ENCODE results near the gene GREM2.

GREM2 gene

GRCh38 chr1:240610636-240611035 lies 1.3 kb downstream of the GREM2 start:
- no peak for DNase-seq (ENCODE audit: low spot score)

DNA sequence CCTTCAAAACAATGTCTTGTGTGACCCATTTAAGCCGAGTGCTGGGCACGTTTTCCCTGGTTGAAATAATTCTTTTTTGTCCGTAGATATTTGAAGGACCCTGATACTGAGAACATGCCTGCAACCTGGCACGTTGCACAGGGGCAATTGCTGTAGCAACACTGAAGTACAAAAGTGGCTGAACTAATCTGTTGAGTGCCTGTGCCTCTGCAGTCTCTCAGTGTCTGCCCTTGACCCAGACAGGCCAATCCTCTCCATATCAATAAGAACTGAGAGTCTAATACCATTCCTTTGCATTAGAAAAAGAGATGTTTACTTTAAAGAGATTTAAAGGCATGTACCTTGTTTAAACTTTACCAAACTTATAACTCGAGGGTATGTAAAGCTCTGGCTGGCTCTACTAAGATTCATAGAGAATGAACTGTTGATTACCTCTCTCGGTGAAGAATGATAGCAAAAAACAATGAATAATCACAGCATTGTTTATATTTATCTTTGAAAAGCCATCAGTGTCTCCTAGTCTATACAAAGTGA lies 2.4 kb downstream of the GREM2 start:
- DNase-seq (ENCODE audit: low spot score), result no peak

DNA sequence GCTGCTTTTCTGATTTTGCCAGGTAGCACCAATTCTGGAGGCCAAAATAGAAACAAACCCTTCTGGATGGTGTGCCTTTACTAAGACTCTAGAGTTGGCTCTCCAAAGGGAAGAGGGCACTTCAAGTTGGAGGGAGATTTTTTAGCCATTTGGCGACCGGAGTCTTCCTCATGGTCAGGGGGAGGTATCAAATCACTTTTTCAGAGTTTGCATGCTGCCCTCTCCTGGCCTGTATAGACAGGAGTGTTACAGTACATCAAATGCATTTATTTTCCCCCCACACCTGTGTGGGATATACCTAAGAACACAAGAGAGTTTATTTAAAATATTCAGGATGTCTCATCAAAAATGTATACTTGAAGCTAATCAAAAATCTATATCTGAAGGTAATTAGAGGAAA lies 3.2 kb downstream of the GREM2 start:
- DNase-seq (ENCODE audit: low spot score), result no peak

GRCh38 chr1:240607006-240607405 lies 4.9 kb downstream of the GREM2 start:
- DNase-seq (ENCODE audit: low spot score), result no peak

DNA sequence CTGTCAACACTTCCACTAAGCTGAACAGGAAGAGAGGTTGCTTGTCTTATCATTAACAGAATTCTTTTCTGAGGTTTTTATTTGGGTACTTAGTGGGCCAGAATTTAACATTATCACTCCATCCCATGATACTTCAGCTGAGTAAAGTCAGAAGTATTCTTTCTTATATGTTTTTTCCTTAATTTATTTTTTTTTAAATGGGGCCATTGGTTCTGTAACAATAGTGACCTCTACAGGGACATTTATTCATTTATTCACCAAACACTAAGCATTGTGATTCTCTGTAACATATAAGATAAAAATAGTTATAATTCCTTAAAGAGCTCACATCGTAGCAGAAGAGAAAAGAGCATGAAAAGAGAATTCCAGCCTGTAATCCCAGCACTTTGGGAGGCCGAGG lies 9.8 kb downstream of the GREM2 start:
- DNase-seq (ENCODE audit: low spot score), result no peak

- no peak for DNase-seq (ENCODE audit: low spot score)
Measured at GRCh38 chr1:240599830-240600229, 12.1 kb downstream of the GREM2 start.

GRCh38 chr1:240599299-240599698 lies 12.7 kb downstream of the GREM2 start:
- no peak for DNase-seq (ENCODE audit: low spot score)

- no peak for DNase-seq (ENCODE audit: low spot score)
Measured at GRCh38 chr1:240598216-240599001, 13.5 kb downstream of the GREM2 start.

GRCh38 chr1:240597153-240597745 lies 14.7 kb downstream of the GREM2 start:
- DNase-seq (ENCODE audit: low spot score), result no peak

- DNase-seq (ENCODE audit: low spot score), result no peak
Measured at GRCh38 chr1:240595476-240595875, 16.5 kb downstream of the GREM2 start.

DNA sequence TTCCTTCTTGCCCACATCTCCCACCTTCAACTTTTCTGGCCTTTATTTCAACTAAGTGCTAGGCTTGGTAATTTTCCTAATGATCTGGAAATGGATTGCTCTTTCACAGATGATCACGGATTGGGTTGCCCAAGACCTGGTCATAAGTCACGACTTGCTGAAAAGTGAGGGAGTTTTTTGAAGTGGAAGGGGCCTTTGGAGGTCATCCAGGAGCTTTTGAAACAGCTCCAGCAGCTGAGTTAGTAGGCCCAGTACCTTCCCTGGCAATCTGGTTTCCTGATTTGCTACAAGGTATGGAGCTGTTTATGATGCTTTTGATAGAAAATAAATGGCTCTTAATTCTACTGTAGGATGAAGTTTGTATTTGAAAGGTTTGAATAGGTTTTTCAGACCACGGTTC lies 20.4 kb downstream of the GREM2 start:
- DNase-seq (ENCODE audit: low spot score), result no peak

- DNase-seq (ENCODE audit: low spot score), result no peak
Measured at GRCh38 chr1:240591078-240591477, 20.9 kb downstream of the GREM2 start.

DNA sequence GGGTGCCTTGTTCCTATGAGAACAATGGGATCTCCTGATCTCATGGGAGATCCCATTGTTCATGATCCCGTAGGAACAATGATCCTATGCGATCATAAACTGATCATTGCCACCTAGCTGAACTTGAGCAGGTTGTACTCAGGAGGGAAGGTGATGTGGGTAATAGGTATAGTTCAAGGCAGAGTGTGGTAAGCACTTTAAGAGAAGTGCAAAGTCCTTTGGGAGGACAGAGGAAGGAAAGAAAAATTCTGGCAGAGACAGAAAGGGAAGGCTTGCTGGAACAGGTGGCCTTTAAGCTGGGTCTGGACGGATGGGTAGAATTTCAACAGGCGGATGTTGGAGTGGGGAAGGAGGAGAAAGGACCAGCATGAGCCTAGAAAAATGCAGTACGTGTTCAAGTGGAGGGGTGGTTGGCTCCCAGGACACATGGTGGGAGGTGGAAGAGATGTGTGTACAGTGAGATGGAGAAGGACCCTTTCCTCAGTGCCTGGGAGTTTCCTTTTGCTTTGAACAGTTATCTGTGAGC lies 22.3 kb downstream of the GREM2 start:
- DNase-seq (ENCODE audit: low spot score), result no peak

DNA sequence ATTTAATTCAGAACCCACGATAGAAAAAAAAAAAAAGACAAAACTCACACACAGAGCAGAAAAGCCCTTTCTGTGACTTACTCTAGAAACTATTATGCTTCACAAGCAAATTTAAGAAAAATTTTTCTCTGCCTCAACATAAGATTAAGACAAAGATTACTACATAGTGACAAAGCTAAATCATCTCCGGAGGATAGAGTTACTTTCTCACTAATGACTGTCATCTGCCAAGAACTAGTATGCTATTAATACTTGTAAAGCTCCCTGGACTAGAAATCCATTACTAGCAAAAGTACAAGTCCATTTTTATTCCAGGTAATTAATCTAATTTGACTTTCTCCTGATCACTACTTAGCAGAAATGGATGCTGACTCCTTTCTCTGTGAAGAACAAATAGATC lies 25.9 kb downstream of the GREM2 start:
- no peak for DNase-seq (ENCODE audit: low spot score)

GRCh38 chr1:240582953-240583352 lies 29.0 kb downstream of the GREM2 start:
- DNase-seq (ENCODE audit: low spot score), result no peak

GRCh38 chr1:240579511-240579910 lies 32.4 kb downstream of the GREM2 start:
- DNase-seq (ENCODE audit: low spot score), result no peak

DNA sequence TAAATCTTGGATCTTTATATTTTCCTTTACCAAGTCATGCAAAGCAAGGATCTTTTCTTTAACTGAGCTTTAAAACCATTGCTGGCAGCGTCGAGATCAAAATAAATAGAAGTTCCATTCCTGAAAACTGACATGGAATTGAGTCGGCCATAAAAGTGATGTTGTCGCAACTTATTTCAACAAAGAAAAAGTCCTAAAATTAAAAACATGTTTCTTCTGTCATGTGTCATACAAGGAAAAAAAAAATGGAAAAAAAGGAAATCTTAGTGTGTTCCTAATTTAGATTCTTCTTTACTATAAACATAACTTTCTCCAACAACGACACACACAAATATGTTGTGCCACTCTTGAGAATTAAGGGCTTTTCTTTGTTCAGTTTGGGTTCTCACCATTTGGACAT lies 34.9 kb downstream of the GREM2 start:
- DNase-seq (ENCODE audit: low spot score), result no peak

DNA sequence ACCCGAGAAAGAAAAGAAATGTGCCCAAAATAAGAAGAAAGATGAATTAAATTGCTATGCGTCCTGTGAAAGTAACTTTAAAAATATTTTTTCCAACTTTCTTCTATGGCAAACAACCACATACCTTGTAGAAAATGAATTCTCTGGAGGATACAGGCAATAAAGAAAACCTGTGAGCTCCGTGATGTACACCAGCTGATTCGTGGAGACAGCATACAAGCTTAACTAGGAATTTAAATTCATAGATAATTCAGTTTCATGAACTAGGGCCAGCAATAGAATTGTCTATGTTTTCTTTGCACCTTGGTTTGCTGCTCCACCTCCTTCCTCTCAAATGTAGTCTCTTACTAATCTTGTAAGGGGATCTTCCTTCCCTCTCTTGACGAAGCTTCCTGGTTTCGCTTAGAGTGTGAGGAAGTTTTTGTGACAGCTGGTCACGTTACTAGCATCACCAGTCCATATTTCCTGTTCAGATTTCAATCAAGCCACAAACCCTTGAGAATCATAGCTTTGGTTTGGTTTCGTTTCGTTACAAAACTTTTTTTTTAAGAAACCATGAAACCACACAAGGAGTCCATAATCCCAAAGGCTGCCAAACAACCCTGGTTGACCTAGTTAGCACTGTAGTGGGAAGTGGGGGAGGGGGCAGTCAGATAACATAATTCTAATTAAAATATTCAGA lies 35.8 kb downstream of the GREM2 start:
- no peak for DNase-seq (ENCODE audit: low spot score)

DNA sequence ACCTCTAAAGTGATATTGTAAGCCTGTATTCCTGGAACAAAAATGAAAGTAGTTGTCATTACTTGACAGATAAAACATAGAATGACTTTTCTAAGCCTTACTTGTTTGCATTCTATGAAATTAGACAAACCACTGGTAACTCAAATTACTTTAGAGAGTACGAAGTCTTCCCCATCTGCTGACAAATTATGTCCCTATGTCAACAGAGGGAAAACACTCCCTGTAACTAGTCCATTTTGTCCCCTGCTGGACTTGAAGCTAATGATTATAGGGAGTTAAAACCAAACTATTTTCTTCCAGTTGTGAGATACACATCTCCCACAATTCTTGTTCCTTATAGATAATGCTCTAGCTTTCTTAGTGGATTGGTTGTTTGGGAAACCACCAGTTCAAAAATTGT lies 39.6 kb downstream of the GREM2 start:
- no peak for DNase-seq (ENCODE audit: low spot score)

DNA sequence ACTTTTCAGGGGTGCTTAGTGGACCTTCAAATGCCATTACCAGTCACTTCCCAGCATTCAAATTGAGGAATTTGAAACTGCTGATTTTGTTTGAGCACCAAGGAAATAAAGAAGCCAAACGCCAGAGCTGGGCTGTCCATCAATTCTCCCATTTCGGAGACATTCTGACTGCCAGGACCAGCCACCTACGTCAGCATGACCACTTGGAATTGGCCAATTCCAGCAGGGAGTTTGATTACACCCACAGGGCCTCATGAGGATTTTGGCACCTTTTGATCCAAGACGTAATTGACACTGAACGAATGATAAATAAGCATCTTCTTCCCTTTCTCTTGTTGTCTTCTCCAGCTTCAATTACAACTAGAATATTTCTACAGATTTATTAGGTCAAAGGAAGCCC lies 40.2 kb downstream of the GREM2 start:
- DNase-seq (ENCODE audit: low spot score), result no peak

DNA sequence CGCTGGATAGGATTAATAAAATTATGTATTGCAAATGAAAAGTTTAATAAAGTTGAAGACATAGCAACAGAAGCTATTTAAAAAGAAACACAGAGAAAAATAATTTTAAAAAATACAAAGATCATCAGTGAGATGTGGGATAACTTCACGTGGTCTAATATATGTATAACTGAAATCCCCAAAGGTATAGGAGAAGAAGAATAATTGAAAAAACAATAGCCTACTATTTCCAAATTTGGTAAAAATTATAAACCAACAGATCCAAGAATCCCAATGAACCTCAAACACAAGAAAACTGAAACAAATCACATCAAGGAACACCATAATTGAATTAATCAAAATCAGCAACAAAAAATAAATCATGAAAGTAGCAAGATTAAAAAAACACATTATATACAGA lies 44.9 kb downstream of the GREM2 start:
- no peak for DNase-seq (ENCODE audit: low spot score)

DNA sequence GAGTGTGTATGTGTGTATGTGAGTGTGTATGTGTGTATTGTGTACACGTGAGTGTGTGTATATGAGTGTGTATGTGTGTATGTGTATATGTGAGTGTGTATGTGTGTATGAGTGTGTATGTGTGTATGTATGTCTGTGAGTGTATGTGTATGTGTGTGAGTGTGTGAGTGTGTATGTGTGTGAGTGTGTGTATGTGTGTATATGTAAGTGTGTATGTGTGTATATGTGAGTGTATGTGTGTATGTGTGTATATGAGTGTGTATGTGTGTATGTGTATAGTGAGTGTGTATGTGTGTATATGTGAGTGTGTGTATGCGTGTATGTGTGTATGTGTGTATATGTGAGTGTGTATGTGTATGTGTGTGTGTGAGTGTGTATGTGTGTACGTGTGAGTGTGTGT lies 49.2 kb downstream of the GREM2 start:
- DNase-seq (ENCODE audit: low spot score), result no peak

DNA sequence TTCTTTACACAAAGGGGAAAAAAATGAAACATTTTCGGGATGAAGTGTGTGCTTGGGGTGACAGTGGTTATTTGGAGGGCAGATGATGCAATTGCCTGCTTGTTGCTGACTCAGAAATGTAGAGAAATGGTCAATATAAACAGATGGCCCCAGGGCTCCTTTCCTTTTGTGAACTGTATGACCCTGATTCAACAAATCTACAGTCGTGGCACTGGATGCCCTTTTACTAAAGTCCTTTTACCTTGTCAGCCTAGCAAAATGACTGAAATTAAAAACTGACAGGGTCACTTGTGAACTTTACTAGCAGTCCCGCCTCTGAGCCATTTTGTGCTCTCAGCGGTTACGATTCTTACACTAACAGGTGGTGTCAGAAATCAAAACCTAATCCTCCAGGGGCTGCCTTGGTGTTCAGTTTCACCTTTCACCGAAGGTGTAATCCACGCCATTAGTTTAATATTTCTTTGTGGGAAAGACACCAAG lies 49.8 kb downstream of the GREM2 start:
- DNase-seq (ENCODE audit: low spot score), result no peak
